ENCODE results near the gene KIAA0753.

DNA sequence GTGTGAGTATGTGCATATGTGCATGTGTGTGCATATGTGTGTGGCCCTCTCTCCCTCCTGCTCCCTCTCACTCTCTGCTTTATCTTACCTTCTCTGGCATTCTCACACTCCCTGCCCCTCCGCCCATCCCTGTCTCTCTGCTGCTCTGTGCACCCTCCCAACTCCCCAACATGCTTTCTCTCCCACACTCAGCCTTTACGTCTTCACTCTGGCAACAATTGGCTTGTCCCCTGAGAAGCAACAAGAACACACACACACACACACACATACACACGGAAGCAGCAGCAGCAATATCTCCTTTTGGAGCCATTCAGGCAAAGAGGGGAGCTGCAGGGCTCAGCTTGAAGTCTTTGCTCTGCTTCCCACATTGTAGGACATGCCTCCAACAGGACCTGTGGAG is 112.0 kb downstream of the KIAA0753 start:
- TF ChIP-seq POLR2A (IDR thresholded peaks at IDR 0.05), result no peak
- TF ChIP-seq, protein P1, sequence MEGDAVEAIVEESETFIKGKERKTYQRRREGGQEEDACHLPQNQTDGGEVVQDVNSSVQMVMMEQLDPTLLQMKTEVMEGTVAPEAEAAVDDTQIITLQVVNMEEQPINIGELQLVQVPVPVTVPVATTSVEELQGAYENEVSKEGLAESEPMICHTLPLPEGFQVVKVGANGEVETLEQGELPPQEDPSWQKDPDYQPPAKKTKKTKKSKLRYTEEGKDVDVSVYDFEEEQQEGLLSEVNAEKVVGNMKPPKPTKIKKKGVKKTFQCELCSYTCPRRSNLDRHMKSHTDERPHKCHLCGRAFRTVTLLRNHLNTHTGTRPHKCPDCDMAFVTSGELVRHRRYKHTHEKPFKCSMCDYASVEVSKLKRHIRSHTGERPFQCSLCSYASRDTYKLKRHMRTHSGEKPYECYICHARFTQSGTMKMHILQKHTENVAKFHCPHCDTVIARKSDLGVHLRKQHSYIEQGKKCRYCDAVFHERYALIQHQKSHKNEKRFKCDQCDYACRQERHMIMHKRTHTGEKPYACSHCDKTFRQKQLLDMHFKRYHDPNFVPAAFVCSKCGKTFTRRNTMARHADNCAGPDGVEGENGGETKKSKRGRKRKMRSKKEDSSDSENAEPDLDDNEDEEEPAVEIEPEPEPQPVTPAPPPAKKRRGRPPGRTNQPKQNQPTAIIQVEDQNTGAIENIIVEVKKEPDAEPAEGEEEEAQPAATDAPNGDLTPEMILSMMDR (IDR thresholded peaks at IDR 0.05), result no peak
